Measurements from ENCODE around the gene CACNB1.
"Not testable (repeated sequence)": the region's sequence is repeated elsewhere in the genome, so short reads cannot be mapped to it uniquely, and the experiment has no call there.

Gene CACNB1

DNA sequence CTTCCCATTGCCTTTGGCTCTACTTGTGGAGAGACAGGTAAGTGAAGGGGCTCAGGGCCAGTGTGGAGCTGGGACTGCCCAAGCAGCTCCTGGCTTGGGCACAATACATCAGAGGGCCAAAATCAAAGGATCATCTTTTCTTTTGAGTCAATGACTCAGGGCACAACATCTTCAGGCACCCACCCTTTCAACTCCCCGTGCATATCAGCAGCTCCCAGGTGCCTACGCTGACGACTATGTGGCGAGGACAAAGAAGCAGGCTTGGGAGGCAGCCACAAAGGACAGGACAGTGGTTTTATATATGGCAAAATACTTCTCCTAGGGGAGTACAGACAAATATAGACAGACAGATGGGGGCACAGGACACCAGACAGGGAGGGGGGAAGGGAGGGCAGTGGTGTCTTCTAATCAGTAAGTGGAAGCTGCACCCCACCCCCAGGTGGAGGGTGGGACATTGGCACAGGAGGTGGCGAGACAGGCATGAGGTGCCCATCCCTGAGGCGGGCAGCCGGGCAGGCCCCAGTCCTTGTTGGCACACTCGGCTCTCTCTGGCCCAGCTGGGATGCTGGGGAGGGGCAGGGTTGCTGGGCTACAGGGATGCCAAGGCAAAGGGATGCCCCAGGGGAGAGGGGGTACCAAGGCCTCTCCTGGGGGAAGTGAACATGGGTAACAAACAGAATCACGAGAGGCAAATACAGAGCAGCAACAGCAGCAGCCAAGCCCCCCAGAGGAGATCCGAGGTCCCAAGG lies 23.8 kb downstream of the CACNB1 start:
- DNase-seq = no peak

DNA sequence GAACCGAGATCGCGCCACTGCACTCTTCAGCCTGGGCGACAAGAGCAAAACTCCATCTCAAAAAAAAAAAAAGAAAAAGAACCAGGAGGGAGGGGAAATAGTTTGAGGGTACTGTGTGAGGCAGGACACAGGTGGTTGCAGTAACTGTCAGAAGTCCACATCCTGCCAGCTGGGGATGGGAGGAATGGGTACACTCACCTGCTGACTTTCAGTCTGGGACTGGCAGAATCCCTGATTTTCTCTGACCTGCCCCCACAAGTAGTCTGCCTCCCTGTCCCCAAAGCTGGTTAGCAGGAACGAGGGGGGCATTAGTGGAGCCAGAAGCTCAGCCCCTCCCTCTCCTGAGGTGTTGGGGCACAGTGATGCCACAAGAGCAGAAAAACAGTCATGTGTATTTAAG lies 24.4 kb downstream of the CACNB1 start:
- DNase-seq = no peak

DNA sequence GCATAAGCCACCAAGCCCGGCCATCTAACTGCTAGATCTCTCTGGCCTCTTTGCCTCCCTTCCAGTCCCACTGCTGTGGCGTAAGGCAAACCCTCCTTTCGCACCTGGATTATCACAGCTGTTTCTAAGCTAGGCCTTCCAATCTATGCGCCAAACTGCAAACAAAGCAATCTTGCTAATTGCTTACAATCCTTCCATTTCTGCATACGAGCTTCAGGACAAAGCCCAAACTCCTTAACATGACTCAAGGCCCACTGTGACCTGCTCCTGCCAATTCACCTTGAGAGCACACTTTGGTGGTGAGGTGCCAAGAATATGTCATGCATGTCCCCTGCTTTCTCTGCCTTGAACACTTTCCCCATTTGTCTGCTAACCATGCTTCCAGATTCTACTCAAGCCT lies 25.5 kb downstream of the CACNB1 start:
- no peak for DNase-seq

DNA sequence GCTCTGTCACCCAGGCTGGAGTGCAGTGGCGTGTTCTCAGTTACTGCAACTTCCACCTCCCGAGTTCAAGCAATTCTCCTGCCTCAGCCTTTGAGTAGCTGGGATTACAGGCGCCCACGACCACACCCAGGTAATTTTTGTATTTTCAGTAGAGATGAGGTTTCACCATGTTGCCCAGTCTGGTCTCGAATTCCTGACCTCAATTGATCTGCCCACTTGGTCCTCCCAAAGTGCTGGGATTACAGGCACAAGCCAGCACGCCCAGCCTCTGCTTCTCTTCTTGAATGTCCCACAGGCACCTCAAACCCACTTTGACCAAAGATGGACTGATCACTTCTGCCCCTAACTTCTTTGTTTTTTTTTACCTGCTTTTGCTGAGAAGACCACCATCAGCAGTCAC lies 26.9 kb downstream of the CACNB1 start:
- no peak for DNase-seq

DNA sequence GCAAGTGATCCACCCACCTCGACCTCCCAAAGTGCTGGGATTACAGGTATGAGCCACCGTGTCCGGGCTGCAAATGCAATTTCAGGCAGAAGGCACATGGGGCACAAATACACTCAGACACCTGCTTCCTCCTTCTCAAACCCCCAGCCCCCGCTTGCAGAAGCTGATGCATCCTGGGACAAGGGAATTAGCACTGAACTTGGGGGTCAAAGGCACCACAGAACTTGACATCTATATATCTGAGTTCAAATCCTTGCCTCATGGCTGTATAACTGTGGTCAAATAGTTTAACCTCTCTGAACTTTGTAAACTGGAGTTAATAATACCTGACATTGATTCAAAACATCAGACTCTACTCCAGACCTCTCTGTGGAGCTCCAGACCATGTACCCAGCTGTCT lies 27.4 kb downstream of the CACNB1 start:
- no peak for DNase-seq

DNA sequence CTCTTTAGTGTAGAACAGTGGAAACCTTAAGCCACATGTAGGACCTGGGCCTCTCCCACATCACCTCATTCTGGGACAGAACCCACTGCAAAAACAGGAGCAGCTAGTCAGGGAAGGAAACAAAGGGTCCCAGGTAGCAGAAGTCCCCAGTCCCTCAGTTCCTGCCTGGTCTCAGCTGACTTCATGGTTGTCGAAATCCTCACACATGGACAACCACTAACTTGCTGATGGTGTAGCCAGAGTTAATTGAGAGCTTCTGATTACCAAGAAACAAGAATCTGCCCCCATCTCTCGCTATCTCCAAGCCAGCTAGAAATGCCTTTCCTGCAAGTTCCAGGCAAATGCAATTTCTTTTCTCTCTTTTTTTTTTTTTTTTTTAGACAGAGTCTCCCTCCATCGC lies 28.0 kb downstream of the CACNB1 start:
- DNase-seq = no peak

DNA sequence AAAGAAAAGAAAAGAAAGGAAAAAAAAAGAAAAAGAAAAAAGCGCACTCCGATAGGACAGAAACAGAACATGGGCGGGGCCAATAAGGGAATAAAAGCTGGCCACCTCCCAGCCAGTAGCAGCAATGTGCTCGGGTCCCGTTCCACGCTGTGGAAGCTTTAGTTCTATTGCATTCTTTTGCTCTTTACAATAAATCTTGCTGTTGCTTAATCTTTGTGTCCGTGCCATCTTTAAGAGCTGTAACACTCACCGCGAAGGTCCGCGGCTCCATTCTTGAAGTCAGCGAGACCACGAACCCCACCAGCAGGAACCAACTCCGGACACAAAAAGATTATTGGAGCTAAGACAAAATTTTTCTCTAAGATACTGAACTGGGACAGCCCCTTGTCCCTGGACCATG lies 28.4 kb downstream of the CACNB1 start:
- DNase-seq = no peak

DNA sequence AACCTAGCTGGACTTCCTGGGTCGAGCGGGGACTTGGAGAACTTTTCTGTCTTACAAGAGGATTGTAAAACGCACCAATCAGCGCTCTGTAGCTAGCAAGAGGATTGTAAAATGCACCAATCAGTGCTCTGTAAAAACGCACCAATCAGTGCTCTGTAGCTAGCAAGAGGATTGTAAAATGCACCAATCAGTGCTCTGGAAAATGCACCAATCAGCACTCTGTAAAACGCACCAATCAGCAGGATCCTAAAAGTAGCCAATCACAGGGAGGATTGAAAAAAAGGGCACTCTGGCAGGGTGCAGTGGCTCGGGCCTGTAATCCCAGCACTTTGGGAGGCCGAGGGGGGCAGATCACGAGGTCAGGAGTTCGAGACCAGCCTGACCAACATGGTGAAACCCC lies 29.0 kb downstream of the CACNB1 start:
- not testable (repeated sequence) for DNase-seq

DNA sequence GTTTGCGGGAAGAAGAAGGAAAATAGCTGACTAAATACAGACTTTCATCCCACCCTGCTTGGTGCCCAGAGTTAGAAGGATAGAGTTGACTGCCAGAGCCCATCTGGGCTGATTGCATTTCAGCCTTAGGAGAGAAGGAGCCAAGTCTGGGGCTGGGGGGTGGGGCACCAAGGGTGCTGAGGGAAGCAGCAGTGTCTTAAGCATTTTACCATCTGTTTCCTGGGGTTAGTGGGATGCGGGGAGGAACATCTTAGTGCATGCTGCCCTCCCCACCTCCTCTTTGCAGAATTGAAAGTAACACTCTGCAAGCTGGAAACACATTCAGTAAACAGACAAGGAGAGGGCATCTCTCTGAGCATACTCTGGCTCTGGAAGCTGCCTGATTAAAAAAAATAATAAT lies 30.0 kb downstream of the CACNB1 start:
- no peak for DNase-seq

DNA sequence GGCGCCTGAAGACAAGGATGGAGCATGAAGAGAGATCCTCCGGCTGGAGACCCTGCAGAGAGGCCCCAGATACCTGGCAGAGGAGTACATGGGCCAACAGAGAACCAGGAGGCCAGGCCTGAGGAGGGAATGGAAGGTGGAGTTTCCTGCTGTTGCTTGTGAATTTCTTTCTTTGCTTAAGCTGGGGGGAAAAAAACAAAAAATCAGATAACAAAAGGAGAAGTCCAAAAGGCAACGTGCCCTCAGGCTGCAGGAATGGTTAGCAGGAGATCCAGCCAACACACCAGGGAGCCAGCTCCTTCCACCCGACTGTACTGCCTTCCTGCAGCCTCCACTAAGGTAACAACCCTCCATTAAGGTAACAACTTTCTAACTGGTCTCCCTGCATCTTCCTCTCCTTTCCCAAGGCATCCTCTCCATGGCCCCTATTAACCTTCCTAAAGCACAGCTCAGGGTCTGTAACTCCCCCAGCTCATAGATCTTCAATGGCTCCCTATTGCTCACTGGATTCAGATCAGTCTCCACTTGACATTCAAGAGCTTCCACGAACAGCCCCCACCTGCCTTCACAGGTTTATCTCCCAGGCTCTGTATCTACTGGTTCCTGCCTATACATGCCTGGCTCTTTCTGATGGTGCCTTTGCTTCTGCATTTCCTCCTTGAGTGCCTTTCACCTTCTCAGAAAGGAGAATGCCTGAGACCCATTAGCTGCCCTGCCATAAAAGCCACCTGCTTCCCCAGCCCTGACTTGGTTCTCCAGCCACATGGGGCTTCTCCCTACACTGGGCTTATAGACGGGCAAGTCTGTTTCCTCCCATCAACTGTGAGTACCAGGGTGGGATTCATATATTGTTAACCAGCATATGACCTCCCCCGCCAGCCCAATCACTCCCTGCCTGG lies 30.8 kb downstream of the CACNB1 start:
- no peak for DNase-seq

DNA sequence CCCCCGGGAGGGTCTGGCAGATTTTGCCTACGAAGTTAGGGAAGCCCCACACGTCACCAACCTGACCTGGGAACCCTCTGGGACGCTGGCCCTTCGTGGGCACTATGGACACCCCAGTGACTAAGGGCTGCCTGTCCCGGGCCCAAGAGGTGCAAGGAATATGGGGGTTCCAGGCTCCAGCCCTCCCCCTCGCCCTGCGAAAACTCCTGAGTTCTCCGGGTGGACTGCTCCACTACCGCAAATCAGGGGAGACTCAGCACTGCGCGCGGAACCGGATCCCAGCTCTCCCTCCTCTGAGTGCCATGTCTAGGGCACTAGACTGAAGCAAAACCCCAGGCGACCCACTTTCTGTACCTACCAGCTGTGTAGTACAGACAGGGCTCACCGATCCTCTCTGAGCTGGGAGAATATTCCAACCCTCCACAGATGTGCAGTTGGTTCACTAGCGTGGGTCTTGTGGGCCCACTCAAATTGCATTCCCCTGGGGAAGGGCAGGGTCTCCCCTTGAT lies 31.6 kb downstream of the CACNB1 start, which contains the start of gene ARL5C:
Gene ARL5C, minus strand, starts transcription at position 321 of the 509 bp plus-strand sequence. CDS start 401 bp downstream, outside the sequence.
- no peak for DNase-seq

DNA sequence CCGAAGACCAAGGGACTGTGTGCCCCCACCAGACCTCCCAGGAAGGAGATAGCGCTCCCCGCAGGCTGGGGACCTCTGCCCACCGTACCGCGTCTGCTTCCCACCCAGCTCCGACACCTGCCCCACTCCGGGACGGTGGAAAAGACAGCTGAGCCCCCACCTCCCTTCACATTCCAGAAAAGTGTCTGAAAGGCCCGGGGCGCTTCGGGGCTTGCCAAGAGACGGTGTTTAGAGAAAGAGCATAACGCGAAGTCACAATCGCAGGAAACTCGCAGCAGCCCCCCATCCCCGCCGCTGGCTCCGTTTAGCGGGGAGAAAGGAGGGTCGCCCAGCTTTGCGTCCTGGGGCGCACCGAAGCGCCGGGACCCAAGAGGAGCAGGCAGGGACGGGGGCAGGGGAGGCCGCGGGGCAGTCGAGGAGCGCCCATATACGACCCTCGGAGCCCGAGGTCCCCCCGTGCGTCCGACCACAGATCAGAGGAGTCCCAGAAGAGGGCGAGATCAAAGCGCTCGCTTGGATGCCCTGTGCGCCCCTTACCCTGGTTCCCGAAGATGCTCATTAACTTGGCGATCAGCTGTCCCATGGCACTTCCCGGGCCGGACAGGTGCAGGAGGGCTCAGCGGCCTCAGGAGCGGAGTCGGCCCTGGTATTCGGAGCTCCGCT lies 32.2 kb downstream of the CACNB1 start:
- no peak for DNase-seq

DNA sequence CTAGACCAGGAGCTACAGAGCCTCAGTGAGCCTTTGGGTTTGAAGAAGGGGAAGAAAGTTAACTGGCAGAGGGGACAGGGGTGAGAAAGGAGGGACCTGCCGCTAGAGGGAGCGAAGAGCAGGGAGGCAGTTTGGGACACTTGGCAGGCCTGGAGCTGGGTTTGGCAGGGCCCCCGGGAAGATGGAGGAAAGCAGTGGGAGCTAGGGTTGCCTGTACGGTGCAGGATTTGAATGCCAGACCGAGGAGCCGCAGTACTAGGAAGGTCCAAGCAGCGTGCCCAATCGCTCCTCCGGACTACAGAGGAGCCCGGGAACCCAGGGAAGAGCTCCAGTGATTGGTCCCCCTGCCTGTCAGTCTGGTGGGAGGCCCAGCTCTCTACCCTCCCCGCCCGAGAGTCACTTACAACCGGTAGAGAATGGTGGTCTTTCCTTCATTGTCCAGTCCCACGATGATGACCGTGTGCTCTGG lies 32.8 kb downstream of the CACNB1 start:
- peak; percentile 52 for DNase-seq

DNA sequence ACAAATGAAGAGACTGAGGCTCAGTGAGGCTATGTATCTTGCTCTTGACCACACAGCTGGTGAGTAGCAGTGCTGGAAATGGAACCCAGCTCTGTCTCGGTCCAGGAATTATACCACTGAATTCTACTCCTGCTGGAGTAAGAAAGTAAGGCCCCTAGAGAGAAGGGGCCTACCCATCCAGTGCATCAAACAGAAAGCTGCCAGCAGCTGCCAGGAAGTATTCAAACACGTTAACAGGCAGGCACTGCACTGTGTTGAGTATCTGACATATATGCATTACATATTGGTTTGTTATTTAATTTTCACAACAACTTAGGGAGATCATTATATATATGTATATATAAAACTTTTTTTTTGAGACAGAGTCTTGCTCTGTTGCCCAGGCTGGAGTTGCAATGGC lies 35.5 kb downstream of the CACNB1 start:
- DNase-seq = no peak

DNA sequence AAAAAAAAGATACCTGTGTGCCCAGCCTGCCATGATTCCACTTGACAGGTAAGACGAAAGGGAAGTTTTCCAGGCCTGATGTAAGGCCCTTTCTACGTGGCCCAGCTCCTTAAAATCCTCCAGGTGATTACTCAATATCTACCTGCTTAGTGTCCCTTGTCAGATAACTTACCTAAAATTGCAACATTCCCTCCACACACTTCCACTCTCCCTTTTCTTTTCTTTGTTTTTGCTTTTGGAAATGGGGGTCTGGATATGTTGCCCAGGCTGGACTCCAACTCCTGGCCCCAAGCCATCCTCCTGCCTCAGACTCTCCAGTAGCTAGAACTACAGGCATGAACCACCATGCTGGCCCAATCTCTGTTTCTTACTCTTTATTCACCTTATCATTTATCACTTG lies 38.8 kb downstream of the CACNB1 start:
- DNase-seq = no peak

DNA sequence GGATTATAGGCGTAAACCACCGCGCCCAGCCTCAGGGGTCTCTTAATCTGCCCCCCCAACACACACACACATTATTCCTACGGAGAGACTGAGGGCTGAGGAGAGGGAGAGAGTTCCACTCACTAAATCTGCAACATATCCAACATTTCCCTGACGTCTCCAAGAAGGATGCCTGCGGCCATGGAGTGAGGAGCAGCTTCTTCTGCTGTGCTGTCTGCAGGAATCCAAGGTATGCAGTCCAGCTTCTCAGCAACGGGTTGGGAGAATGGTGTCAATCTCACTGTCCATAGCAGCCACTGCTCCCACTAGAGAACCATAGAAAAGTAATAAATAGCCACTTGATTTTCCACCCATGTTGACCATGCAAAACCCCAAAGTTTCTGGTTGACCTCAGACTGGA lies 41.0 kb downstream of the CACNB1 start:
- DNase-seq = no peak

DNA sequence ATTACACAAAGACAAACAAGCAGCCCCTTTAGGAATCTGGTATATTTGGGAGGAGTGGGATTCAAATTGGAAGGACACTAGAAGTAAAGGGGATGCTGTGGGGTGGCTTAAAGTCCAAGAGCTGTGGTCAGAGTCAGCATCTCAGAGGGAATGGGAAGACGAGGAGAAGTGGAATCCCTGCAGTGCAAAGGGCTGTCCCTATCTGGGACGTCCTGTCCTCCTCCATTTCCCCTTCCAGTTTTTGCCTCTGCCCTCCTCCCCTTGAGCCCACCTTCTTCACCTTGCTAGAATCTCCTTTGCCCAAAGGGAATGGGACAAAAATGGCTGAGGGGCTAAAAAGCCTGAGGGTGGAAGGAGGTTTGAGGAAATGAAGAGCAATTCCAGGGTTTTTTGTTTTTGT lies 41.8 kb downstream of the CACNB1 start:
- DNase-seq = no peak

DNA sequence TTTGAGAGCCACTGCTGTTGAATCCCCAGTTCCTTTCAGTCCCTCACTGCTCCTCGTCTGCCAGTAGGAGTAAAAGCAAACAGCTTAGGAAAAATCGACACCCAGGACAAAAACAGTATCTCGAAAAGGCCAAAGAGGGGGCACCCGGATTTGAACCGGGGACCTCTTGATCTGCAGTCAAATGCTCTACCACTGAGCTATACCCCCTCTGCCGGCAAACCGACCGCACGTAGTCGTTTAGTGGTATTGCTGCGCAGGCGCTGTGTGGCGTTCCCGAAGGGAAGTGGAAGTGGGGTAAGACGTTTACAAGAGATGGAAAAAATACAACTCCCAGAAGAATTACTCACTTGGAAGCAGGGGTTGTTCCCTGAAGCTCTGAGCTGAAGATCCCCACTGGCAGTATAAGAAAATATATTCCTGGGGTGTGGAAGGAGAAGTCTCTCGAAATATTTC lies 43.8 kb downstream of the CACNB1 start:
- DNase-seq = peak; percentile 93

DNA sequence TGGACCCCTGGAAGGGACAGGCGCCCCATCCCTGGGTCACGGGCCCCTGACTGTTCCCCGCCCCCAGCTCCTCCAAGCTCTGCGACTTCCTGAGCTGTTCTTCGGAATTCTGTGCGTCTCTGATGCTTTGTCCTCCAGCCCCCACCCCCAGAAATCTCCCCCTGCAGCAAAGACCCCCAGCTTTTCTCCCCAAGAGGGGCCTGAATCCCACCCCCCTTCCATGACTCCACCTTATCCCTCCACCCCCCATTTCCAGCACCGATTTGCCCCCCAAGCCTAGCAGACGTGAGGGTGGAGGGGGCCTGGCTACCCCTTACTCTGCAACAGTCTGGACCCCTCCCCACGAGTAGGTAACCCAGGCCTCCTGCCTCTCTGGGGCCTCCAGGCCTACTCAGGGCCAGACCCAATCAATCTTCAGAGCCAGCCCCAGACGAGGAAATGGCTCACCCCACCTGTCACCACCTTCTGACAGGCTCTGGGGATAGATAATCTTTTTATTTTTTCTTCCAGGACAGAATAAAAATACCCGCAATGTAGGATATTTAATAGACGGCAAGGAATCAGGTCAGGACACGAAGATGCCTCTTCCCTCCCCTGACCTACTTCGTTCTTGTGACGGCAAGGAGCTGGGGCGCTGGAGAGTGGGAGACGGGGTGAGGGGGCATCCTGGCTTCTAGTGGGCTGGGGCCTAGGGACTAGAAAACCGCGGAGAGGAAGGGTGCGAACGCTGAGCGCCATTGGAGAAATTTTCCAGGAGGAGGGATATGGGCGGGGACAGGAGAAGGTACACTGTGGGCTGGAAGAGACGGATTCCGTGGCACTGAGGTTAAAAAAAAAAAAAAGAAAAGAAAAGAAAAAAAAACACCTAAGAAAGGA lies 45.3 kb downstream of the CACNB1 start:
- DNase-seq = peak; percentile 53

DNA sequence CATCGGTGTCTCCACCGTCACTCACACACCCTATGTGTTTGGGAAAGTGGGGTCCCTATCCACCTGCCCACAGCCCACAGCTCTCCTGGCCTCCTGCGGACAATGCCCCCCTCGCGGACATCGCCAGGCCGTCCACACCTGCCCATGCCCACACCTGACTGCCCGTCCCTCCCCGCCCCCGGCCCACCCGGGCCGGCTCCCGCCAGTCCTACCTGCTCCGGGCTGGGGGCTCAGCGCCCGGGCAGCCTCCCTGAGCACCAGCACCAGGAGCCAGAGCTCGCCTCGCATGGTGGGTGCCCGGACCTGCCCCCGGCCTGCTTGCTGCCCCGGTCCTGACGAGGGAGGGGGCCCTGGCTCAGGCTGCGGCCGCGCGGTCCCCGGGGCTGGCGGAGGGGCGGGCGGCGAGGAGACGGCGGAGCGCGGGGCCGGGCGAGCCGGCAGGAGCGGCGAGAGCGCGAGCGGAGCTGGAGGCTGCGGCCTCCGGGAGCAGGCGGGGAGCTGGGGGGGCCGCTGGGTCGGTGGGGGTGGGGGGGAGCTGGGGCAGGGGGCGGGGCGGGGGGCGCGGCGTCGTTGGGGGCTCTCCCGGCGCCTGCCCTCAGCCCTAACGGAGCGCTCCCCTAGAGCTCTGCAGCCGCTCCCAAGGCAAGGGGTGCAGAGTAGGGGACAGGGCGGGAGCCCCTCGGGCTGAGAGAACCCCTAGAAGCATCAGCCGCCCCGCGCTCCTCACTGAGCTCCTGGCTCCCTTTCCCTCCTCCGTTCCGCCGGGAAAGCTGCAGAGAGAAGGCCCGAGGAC lies 46.1 kb downstream of the CACNB1 start, which contains the start of gene PLXDC1:
Gene PLXDC1, minus strand, starts transcription at position 488 of the 793 bp plus-strand sequence. Its CDS starts 200 bp downstream, at position 288.
- no peak for DNase-seq

DNA sequence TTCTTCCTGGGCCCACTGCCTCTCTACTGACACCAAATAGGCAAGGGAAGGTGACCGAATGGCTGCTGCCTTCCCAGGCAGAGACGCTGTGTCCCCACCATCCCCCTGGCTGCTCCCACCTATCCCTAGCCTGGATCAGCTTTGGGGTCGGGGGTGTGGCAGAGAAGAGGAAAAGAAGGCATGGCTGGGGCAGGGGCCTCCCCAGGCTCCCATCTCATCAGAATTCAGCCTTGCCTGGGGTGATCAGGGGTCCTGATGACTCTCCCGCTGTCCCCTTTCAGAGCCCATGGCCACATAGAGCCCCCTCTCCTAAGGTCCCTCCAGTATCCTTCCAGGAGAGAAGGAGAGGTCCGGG lies 46.7 kb downstream of the CACNB1 start:
- no peak for DNase-seq
